Stimulated activated CD8-positive, alpha-beta memory T cell treated with anti-CD3 and anti-CD28 coated beads, Interleukin-4, amount 100 ng/mL, for 4 hours (primary cell): Measurements from ENCODE around the gene CLCA2.

Source experiments
- DNase-seq, 2 donors: peaks; one replicate each; pipeline ENCODE4 v3.0.0-alpha.2; 2020; ENCODE audit warnings: low read depth in 2 of 2, low spot score in 1 of 2

Gene CLCA2

DNA sequence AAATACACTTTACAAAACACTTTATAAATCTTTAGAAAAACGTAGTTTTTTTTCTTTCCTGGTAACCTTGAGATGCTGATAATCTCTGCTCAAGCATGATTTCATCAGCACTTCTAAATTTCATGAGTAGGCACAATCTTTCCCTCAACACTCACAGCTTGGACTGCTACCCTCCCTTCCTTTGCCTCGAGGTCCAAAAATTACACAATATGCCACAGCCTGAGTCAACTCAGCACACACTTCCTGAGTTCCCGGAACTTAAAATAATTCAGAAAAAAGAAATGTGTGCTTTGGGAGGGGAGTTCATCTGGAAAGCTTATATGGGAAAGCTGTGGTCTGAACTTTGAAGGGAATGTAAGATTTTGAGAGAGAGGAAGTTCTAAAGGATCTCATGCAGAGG is 5.9 kb downstream of the CLCA2 start:
- no peak for DNase-seq

GRCh38 chr1:86430376-86430775 is 6.4 kb downstream of the CLCA2 start:
- no peak for DNase-seq

DNA sequence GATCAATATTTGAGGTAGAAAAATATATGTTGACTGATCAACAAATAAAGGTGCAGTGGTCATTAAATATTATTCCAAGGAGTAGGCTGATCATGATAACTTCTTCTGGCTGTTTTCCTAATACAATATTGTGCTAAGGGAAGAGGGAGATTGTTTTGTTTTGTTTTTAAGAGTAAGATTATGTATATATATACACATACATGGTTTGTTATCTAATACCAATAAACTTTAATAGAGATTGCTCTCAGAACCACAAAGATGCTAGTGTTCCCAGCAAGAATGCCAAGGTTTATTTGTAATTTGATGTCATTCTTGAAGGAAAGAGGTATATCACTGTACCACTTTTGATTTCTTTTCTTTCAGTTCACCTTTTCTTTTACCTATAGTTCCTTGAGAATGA is 10.1 kb downstream of the CLCA2 start:
- DNase-seq = no peak

DNA sequence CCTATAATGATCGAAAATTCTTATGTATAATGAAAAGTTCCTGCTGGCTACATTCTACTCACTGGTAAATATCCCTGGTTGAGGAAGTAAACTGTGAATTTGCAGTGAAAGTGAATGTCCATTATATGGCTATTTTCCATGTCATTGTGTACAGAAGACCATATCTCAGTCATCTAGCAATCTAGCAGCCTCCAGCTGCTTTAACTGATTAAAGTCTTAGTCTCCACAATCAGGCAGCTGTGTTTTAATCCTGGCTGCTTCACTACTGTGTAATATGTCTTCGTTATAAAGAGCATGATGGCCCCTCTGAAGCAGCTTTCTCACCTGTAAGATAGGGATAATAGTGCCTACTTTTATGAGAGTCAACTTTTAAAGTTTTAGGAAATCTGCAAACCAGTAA is 11.4 kb downstream of the CLCA2 start:
- no peak for DNase-seq

DNA sequence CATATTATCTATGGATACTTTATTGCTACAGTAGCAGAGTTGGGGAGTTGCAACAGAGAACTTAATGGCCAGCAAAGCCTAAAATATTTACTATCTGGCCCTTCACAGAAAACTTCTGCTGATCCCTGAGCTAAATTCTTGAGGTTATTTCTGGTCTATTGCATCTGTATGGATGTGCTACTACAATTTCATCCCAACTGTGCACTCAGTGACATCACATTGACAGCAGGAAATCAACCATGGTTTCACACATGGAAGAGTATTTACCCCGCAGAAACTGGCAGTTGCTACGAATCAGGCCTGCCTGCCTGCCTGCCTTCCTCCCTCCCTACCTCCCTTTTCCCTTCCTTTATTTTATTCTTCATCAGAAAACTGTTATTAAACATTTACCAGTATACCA is 12.1 kb downstream of the CLCA2 start:
- no peak for DNase-seq

GRCh38 chr1:86441581-86441980 is 17.6 kb downstream of the CLCA2 start:
- no peak for DNase-seq

DNA sequence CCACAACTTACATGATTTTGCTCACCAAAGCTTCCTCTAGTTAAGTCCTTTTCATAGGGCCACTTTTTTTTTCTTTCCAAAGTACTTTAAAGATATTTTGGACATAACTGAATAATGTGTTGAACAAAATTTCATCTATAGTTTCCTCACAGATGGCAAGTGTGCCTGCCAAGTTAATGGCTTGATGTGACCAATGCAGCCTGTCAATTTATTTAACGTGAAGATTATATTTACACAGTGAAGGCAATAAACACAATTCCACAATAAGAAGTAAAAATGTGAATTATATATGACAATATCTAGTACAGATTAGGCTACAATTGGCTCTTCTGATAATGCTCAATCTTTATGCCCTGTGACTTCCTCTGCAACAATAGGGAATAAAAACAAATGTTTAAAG is 18.0 kb downstream of the CLCA2 start:
- DNase-seq = no peak

DNA sequence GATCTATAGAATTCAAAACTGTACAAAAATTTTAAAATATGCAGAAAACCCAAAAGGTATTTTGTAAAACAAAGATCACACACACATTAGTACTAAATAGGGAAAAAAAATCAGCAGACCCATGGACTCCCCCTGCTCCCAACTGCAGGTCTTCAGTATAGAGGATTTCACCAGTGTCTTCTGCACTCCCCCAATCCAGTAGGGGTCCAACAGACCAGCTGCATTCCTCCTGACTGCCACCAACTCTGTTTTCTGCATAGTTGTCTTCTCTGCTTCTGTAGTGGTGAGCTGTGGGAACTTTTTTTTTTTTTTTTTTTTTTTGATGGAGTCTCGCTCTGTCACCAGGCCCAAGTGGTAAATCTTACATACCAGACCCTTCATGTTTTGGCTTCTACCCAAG is 21.9 kb downstream of the CLCA2 start:
- no peak for DNase-seq

- no peak for DNase-seq
Measured at GRCh38 chr1:86447198-86447790, 23.3 kb downstream of the CLCA2 start.

DNA sequence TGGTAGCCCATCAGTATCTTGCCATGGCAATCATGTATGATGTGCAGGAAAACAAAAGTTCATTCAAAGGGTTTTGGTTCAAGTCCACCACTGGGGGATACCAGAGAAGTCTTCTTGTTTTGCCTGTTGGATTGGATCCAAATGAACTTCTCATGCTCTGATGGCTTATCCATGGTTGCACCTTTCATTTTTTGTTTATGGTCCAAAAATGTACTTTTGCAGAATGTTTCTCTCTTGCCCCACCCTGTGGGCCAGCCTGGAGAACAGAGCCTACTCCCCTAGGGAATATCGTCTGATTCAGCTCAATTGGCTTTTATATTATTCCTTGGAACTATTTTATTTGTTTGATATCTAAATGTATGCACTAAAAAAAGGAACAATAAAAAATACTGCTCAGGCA is 24.7 kb downstream of the CLCA2 start:
- no peak for DNase-seq

- DNase-seq = no peak
Measured at GRCh38 chr1:86449103-86449502, 25.1 kb downstream of the CLCA2 start.

DNA sequence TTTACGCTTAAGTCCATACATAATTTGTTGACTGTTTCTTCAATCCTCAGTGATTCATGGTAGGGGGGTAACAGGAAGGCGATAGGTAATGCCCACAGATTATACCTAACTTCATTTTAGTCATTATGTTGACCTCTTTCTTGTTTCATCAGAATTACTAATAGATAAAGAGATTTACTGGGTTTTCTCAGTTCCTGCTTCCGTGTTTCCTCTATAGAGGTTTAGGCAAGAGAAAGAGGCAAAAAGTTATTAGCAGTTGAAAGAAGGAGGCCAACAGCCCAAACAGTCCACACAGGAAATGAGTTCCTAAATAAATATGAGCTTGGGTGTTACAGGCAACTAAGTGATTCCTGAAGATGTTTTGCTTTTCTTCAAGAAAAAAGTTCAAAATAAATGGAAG is 26.9 kb downstream of the CLCA2 start:
- DNase-seq = no peak

DNA sequence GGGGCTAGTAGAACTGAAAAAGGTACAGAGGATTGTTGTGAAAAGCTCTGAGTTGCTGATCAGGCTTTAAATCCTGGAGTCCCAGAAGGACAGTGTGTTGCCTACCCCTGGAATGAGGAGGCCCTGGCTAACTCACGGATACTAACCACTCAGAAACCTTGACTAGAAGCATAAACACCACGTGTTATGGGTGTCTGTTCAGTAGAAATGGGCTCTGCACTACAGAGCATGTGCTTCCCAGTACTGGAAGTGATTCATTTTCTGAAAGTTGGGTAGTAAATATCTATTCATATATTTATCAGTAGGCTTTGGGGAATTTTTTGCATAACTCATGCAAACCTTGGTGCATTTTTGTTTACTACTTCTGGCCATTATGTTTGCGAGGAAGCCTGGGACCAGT is 29.7 kb downstream of the CLCA2 start:
- no peak for DNase-seq

DNA sequence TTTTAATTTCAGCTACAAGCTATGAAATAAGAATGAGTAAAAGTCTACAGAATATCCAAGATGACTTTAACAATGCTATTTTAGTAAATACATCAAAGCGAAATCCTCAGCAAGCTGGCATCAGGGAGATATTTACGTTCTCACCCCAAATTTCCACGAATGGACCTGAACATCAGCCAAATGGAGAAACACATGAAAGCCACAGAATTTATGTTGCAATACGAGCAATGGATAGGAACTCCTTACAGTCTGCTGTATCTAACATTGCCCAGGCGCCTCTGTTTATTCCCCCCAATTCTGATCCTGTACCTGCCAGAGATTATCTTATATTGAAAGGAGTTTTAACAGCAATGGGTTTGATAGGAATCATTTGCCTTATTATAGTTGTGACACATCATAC is 31.1 kb downstream of the CLCA2 start:
- no peak for DNase-seq

DNA sequence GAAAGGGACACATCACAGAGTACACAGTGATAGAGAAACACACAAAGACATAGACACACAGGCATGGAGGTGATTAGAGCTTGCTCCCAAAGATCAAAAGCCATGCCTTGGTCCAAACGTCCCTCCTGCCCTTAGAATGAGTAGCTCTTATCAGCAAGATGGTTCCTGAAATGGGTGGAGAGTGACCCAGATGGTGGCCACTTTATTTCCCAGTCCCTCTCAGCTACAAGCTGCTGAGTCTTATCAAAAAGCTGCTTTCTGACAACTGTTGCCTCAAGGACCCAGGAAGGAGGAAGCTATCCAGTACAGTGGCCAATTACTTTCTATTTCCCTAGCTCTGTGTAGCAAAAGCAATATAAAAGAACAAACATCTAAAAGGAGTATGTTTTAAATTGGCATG is 37.0 kb downstream of the CLCA2 start:
- DNase-seq = no peak

DNA sequence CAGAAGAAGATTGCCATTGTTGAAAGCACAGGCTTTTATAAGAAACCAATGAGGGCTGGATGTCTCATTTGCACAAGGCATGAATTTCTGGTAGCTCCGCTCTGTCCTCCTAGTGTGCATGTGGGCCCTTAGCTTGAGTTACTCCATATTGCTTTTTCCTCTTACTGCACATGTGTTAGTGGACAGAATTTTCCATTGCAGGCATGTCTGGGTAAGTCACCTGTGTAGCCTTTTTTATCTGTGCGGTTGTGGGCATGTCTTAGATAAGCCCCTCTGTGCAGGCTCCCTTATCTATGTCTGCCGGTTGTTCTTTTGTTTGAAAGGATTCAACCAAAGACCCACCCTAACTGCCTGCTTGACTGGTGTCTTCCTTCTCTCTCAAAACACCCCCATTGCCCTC is 37.5 kb downstream of the CLCA2 start:
- DNase-seq = no peak

- DNase-seq = no peak
Measured at GRCh38 chr1:86464819-86465218, 40.8 kb downstream of the CLCA2 start.

GRCh38 chr1:86466109-86466844 is 42.3 kb downstream of the CLCA2 start:
- no peak for DNase-seq

DNA sequence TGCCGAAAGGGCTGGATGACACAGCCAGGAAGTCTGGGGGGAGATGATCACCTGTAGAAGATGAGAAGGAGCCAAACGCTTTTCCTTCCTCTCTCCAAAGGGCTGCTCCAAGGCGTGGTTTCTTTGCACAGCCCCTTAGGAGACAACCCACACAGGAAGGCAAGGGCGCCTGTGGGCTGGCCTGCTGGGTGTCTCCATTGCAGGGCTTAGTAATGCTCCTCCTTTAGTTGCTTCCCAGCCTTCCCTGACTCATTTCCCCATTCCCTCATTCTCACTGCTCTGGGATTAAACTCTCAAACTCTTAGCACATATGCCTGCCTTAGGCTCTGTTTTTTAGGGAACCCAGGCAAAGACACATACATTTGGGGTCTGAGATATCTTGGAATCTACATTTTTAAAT is 43.0 kb downstream of the CLCA2 start:
- DNase-seq = no peak

- DNase-seq = no peak
Measured at GRCh38 chr1:86468501-86468977, 44.6 kb downstream of the CLCA2 start, which contains the start of gene CLCA1. Gene CLCA1, plus strand, starts transcription at chr1:86468927. Its CDS starts 45 bp downstream, at chr1:86468972.

- no peak for DNase-seq
Measured at GRCh38 chr1:86470859-86471258, 46.9 kb downstream of the CLCA2 start.

DNA sequence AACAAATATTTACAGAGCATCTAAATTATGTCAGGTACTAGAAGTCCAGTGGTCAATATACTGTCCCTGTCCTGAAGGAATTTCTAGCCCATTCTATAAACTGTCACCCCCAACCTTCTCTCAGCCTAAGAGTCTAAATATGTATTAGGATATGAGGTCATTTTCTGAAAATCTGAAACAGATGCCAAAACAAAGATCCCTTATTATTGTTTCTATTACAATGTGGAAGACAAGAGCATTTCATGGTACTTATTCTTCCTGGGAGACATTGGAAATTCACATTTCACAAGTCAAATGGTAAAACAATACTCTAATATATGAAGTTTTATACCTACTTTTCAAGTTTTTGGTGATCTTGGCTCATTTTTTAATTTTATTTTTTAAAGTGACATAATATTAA is 47.3 kb downstream of the CLCA2 start:
- DNase-seq = no peak

- DNase-seq = no peak
Measured at GRCh38 chr1:86472152-86472551, 48.2 kb downstream of the CLCA2 start.
